GM12878 (cell line): ENCODE results near the gene AATF. TPM values are rescaled to one million over a fixed set of nuclear protein-coding genes. Genes with fewer than 3 reads are reported as not detected.

Experiments
- ATAC-seq: fragments of 200-7000 bp; cut with Tn5 transposase; 3 replicates; pipeline ENCODE4 v1.9.1; 2020; ENCODE audit warnings: mild to moderate bottlenecking, moderate library complexity
- BruUV-seq: library from RNA; stranded (reverse); fragments of 400-500 nt; replicated peaks from 2 replicates; lab custom pipeline; 2021; lab: Mats Ljungman, UMichigan
- CTCF ChIA-PET: fragments of 300-600 bp; sonication (Branson Sonifier 250); formaldehyde crosslinking; extraction: SDS; loops from one replicate; lab custom pipeline; 2021; ENCODE audit warnings: inconsistent platforms; lab: Yijun Ruan, JAX
- POLR2A ChIA-PET: fragments of 350-600 bp; formaldehyde crosslinking; extraction: SDS; loops from one replicate; lab custom pipeline; 2021; ENCODE audit warnings: inconsistent platforms; lab: Charles Lee
- RAD21 ChIA-PET: fragments of 300-600 bp; sonication (Branson Sonifier 250); formaldehyde crosslinking; loops from one replicate; lab custom pipeline; 2023; ENCODE audit warnings: antibody characterized with exemption; ENCODE audit not compliant: unreplicated experiment; lab: Charles Lee
- SMC1A ChIA-PET: fragments of 300-600 bp; sonication (Branson Sonifier 250); formaldehyde crosslinking; loops from one replicate; lab custom pipeline; 2023; ENCODE audit not compliant: unreplicated experiment, uncharacterized antibody; lab: Charles Lee
- DNase-seq: peaks from one replicate; pipeline ENCODE4 v3.0.0-alpha.2; 2011; ENCODE audit warnings: low read depth, low spot score
- FAIRE-seq: peaks from 3 replicates; lab custom pipeline; 2011; peaks lifted over from hg19 to GRCh38; lab: Jason Lieb, UNC
- H2AFZ ChIP-seq: 2 replicates; pipeline ENCODE4 v1.6.0; 2011; ENCODE audit warnings: low read depth, low read length, control low read depth; ENCODE audit not compliant: control insufficient read depth
- H3K27ac ChIP-seq: 2 replicates; pipeline ENCODE4 v1.5.1; 2011; ENCODE audit warnings: control low read depth; ENCODE audit not compliant: control insufficient read depth, insufficient read depth
- H3K27me3 ChIP-seq, 2 experiments: replicated peaks in 1 of 2; 2 replicates each; pipeline versions ENCODE4 v1.6.0 to v1.6.1; 2011; ENCODE audit warnings: low read length in 1 of 2; ENCODE audit not compliant: control insufficient read depth in 2 of 2, insufficient read depth in 2 of 2
- H3K36me3 ChIP-seq, 2 experiments: 2 replicates each; pipeline ENCODE4 v1.5.1; 2011; ENCODE audit warnings: low read length in 1 of 2; ENCODE audit not compliant: control insufficient read depth in 2 of 2, insufficient read depth in 2 of 2
- H3K4me1 ChIP-seq: 2 replicates; pipeline ENCODE4 v1.6.1; 2011; ENCODE audit warnings: mild to moderate bottlenecking, low read length, moderate library complexity, mixed read lengths; ENCODE audit not compliant: control insufficient read depth, insufficient read depth
- H3K4me2 ChIP-seq: 2 replicates; pipeline ENCODE4 v1.6.0; 2011; ENCODE audit warnings: control low read depth; ENCODE audit not compliant: control insufficient read depth, insufficient read depth
- H3K4me3 ChIP-seq: fragments of 200-600 bp; sonication (generic); 2 replicates; pipeline ENCODE4 v1.5.1; 2016
- H3K79me2 ChIP-seq: 2 replicates; pipeline ENCODE4 v1.6.0; 2011; ENCODE audit warnings: low read length; ENCODE audit not compliant: control insufficient read depth, insufficient read depth
- H3K9ac ChIP-seq: 2 replicates; pipeline ENCODE4 v1.8.0; 2011; ENCODE audit warnings: low read length, control low read depth, mixed read lengths; ENCODE audit not compliant: control insufficient read depth, insufficient read depth
- H3K9me3 ChIP-seq: replicated peaks from 3 replicates; pipeline ENCODE4 v1.5.1; 2011; ENCODE audit warnings: mild to moderate bottlenecking, low read length; ENCODE audit not compliant: control insufficient read depth, insufficient read depth
- H4K20me1 ChIP-seq: 2 replicates; pipeline ENCODE4 v1.6.0; 2011; ENCODE audit not compliant: control insufficient read depth, insufficient read depth
- ATF3 ChIP-seq: IDR thresholded peaks from 2 replicates; pipeline ENCODE4 v1.6.1; 2011; ENCODE audit warnings: low read depth, mild to moderate bottlenecking, low read length, moderate library complexity, borderline replicate concordance; ENCODE audit errors: extremely low read depth
- CHD2 ChIP-seq: IDR thresholded peaks from 2 replicates; pipeline ENCODE4 v1.6.1; 2011; ENCODE audit warnings: low read depth, low read length, improper control_type of control experiment, borderline replicate concordance
- CREB1 ChIP-seq: IDR thresholded peaks from 2 replicates; pipeline ENCODE4 v1.6.1; 2012; ENCODE audit warnings: low read depth, mild to moderate bottlenecking, inconsistent platforms
- EP300 ChIP-seq, 2 experiments: fragments of 150-350 bp in 1 of 2; IDR thresholded peaks; 2 replicates each; pipeline ENCODE4 v1.6.1; 2011 to 2012; ENCODE audit warnings: low read depth in 2 of 2, low read length in 2 of 2, borderline replicate concordance in 1 of 2, improper control_type of control experiment in 1 of 2, inconsistent platforms in 1 of 2; ENCODE audit not compliant: control insufficient read depth in 1 of 2
- EZH2 ChIP-seq: IDR thresholded peaks from 2 replicates; pipeline ENCODE4 v1.6.1; 2012; ENCODE audit warnings: low read depth, mild to moderate bottlenecking, control low read depth, inconsistent platforms, low read length, borderline replicate concordance; ENCODE audit not compliant: control insufficient read depth
- NFYB ChIP-seq: IDR thresholded peaks from 2 replicates; pipeline ENCODE4 v1.6.1; 2011; ENCODE audit warnings: low read depth, mild to moderate bottlenecking, low read length, improper control_type of control experiment, moderate library complexity; ENCODE audit not compliant: insufficient read depth
- SIX5 ChIP-seq: IDR thresholded peaks from 2 replicates; pipeline ENCODE4 v1.6.1; 2011; ENCODE audit warnings: mild to moderate bottlenecking, low read depth, low read length, moderate library complexity; ENCODE audit not compliant: severe bottlenecking
- STAT1 ChIP-seq: fragments of 450-650 bp; conservative IDR thresholded peaks from 2 replicates; pipeline ENCODE4 v1.6.1; 2014; ENCODE audit warnings: antibody characterized with exemption, mild to moderate bottlenecking
- SUZ12 ChIP-seq: fragments of 200-600 bp; sonication (generic); IDR thresholded peaks from one replicate; pipeline ENCODE4 v1.6.1; 2018; ENCODE audit warnings: antibody characterized with exemption, mild to moderate bottlenecking; ENCODE audit not compliant: unreplicated experiment
- TCF3 ChIP-seq: IDR thresholded peaks from 2 replicates; pipeline ENCODE4 v1.6.1; 2012; ENCODE audit warnings: low read depth, mild to moderate bottlenecking, low read length, borderline replicate concordance; ENCODE audit not compliant: insufficient read depth
- ZNF217 ChIP-seq: fragments of 450-650 bp; IDR thresholded peaks from 2 replicates; pipeline ENCODE4 v1.6.1; 2017; ENCODE audit warnings: antibody characterized with exemption, mild to moderate bottlenecking
- ZNF24 ChIP-seq: fragments of 450-650 bp; IDR thresholded peaks from 2 replicates; pipeline ENCODE4 v1.6.1; 2017; ENCODE audit warnings: antibody characterized with exemption, mild to moderate bottlenecking
- ZNF622 ChIP-seq: fragments of 450-650 bp; IDR thresholded peaks from 2 replicates; pipeline ENCODE4 v1.6.1; 2017; ENCODE audit warnings: mild to moderate bottlenecking, inconsistent platforms
- ZSCAN29 ChIP-seq: fragments of 450-650 bp; IDR thresholded peaks from 2 replicates; pipeline ENCODE4 v1.6.1; 2017; ENCODE audit warnings: mild to moderate bottlenecking, moderate library complexity
- WGBS: methylation state at CpG from one replicate; pipeline ENCODE4 v1.1.6; 2016; ENCODE audit warnings: low lambda C conversion rate; ENCODE audit not compliant: insufficient replicate concordance, insufficient coverage; ENCODE audit errors: missing lambda C conversion rate; 5-methylcytosine and 5-hydroxymethylcytosine counted together
- in situ Hi-C: fragments of 300-500 bp; cut with MboI; formaldehyde crosslinking; loops from 9 replicates; pipeline ENCODE4 v1.14.3; 2018; ENCODE audit warnings: mixed read lengths
- intact Hi-C: fragments of 100-400 bp; cut with micrococcal nuclease; formaldehyde crosslinking; loops from one replicate; pipeline ENCODE4 v1.14.2; 2022; ENCODE audit not compliant: unreplicated experiment
- polyA plus RNA-seq, 11 experiments: library from polyadenylated mRNA; depleted of rRNA in 4 of 11; unstranded in 6 of 11; stranded (reverse) in 5 of 11; fragments of >200 nt; fragmentation: Nextera tagmentation in 4 of 11; fragmentation: Illumina TruSeq in 1 of 11; extraction: Ambion mirVana in 4 of 11; extraction: Trizol in 1 of 11; gene quantifications; 1 replicate in 1 of 11; 2 replicates in 10 of 11; pipeline versions ENCODE4 v1.2.1 to v1.2.3, GENCODE V29; 2011 to 2016; ENCODE audit warnings: inconsistent platforms in 2 of 11, missing spikeins in 2 of 11, low read depth in 1 of 11
- total RNA-seq, 4 experiments: library from RNA; depleted of rRNA in 3 of 4; stranded (reverse); fragments of >200 nt in 3 of 4; fragmentation: Illumina TruSeq in 1 of 4; extraction: Trizol in 1 of 4; gene quantifications; 2 replicates each; pipeline versions ENCODE4 v1.2.1 to v1.2.3, GENCODE V29; 2013 to 2021

AATF gene
- total and polyA plus RNA-seq, 10 of the 15 experiments (the other 5 are each of a cell fraction or from before 2014, with no cell fraction given), result 36.8 to 110 (median 77.9) TPM

DNA sequence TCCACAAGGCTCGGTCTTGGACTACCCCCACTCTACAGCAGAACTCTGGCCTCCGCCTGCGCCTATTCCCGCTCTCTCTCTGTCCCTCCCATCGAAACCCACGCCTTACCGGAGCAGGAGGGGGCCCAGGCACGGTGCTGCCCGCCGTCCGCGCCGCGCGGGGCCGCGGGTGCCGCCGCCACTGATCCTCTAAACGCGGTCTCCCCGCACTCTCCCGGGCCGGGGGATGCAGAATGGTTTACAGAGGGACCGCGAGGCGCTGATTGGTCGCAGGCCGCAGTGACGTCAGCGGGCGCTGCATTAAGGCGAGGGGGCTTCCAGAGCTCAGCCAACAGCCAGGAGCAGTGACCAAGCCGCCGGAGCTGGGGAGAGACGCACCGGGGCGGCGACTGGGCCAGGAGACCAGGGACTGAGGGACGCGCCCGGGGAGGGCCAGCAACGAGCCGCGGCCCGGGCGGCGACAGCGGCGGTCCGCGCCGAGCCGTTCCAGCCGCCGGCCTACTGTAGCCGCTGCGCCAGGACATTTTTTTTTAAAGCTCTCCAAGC, 12.2 kb upstream of the AATF start:
- in situ Hi-C loops, result no loop called here
- no peaks in the 10 kb centered on the region for H3K36me3 ChIP-seq
- no TSS peak for BruUV-seq
- FAIRE-seq (no peak), DNase-seq (no peak), ATAC-seq (no peak)
- ChIA-PET CTCF (no interaction called here), POLR2A (interaction anchor here (0.7 kb wide), 1 partner anchor 13 kb away, joined by 3 read pairs; no protein-coding TSS in a partner anchor), RAD21 (interaction anchor here (0.7 kb wide), 1 partner anchor 10 kb away, joined by 3 read pairs; no protein-coding TSS in a partner anchor), SMC1A (no interaction called here)
- no peak overlapping the region for H2AFZ ChIP-seq
- H3K27ac ChIP-seq, result no peak overlapping the region
- H3K79me2 ChIP-seq, result no peaks in the 10 kb centered on the region
- H3K27me3 ChIP-seq, result peaks cover 59 to 73% of the 10 kb centered on the region in 2 experiments
- no peak overlapping the region for H3K9ac ChIP-seq
- WGBS, result 40% methylated on average over 56 of the region's 58 CpGs
- peak; percentile 42; the same call in 1 of the 2 replicates for TF ChIP-seq NFYB
- TF ChIP-seq SUZ12, result peak; percentile 51
- no peak for TF ChIP-seq CHD2
- H3K4me3 ChIP-seq, result no peak overlapping the region
- no peaks in the 10 kb centered on the region for H4K20me1 ChIP-seq
- no peaks in the 10 kb centered on the region for H3K4me1 ChIP-seq
- intact Hi-C loops, result no loop called here
- H3K9me3 ChIP-seq, result no peaks in the 10 kb centered on the region; the same call in 2 of the 3 replicates
- peak overlapping the region; percentile 21; the same call in 1 of the 2 replicates for H3K4me2 ChIP-seq

DNA sequence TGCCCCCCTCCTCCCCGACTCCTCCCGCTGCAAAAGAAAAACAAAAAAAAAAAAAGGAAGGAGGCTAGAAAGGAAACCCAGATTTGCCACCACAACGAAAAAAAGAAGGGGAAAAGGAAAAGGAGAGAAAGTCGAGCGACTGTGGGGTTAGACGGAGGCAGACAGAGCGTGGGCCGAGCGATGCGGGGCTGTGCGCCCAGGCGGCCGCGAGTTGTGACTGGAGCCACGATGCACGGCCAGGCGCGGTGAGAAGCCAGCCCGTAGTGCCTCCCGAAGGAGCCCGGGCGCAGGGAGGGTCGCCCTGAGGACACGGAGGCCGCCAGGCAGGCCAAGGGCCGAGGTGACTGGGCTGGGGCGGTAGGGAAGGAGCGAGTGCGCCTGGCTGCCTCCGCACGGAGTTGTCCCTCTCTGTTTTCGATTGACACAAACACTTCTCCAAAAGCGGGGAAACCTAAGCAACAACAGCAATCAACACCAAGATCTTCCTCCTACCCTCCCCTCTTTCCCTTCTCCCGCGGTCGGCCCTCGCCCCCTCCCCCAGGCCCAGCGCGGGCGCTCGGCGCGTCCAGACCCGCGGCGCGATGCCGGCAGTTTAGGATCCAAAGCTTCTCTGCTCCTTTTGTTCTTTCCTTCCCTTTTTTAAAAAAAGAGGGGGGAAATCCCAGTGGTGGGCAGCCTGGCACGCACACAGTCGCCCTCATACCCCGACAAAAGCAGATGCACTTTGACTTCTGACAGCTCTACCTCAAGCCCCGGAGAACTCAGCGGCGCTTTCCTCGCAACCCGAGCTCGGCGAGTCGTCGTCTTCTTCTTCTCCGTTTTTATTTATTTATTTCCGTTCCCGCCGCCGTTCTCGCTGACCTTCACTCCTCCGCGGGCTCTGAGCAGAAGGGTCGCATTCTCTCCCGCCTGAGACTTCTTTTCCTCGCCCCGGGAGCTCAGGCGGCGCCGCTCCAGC, 11.5 kb upstream of the AATF start, which contains the start of gene LHX1:
Gene LHX1 (plus strand): TSS at position 475 of the 958 bp plus-strand sequence. CDS start 723 bp downstream, outside the sequence.
- no peaks in the 10 kb centered on the region for H3K79me2 ChIP-seq
- CTCF ChIA-PET, result no interaction called here
- no peak for TF ChIP-seq ZSCAN29
- TF ChIP-seq ATF3, result no peak
- TF ChIP-seq ZNF217, result no peak
- no peak for TF ChIP-seq ZNF622
- no peak for TF ChIP-seq STAT1
- TF ChIP-seq EP300 (IDR thresholded peaks at IDR 0.05; ENCODE audit: borderline replicate concordance in 1 of 2, control insufficient read depth in 1 of 2, low read depth in 2 of 2, low read length in 2 of 2), result no peak
- TF ChIP-seq ZNF24, result no peak
- peak; percentile 66; the same call in 1 of the 2 replicates for TF ChIP-seq EZH2
- TF ChIP-seq SIX5, result no peak
- TF ChIP-seq CREB1, result no peak
- TF ChIP-seq TCF3, result no peak
- peak; percentile 53 for TF ChIP-seq SUZ12
- TF ChIP-seq, all 136 proteins: peak for 2
- Histone ChIP-seq H3K9ac (no peak within 1 kb of the TSS), H2AFZ (no peak within 1 kb of the TSS), H4K20me1 (no peaks in the 10 kb centered on the region), H3K36me3 (no peaks in the 10 kb centered on the region), H3K4me1 (no peaks in the 10 kb centered on the region), H3K27me3 (peaks cover 56 to 70% of the 10 kb centered on the region in 2 experiments), H3K4me3 (0 out of 2 replicates have a peak within 1 kb of the TSS, but pooled peaks have one; percentile 27), H3K4me2 (peak within 1 kb of the TSS; percentile 33; the same call in 1 of the 2 replicates), H3K9me3 (no peaks in the 10 kb centered on the region; the same call in 2 of the 3 replicates), H3K27ac (no peak within 1 kb of the TSS)
- ATAC-seq (no peak), FAIRE-seq (no peak), DNase-seq (no peak)
- RAD21 ChIA-PET, result interaction anchor here (0.7 kb wide), 1 partner anchor 11 kb away, joined by 3 read pairs; no protein-coding TSS in a partner anchor
- intact Hi-C loops (no loop called here), in situ Hi-C loops (no loop called here)
- POLR2A ChIA-PET, result interaction anchor here (0.7 kb wide), 1 partner anchor 12 kb away, joined by 3 read pairs; no protein-coding TSS in a partner anchor
- WGBS, result 15% methylated on average over 69 of the region's 75 CpGs
- SMC1A ChIA-PET, result no interaction called here
- BruUV-seq, result no TSS peak
